Measurements from ENCODE around the gene BRIP1.
"Not testable (repeated sequence)": the region's sequence is repeated elsewhere in the genome, so short reads cannot be mapped to it uniquely, and the experiment has no call there.

The BRIP1 gene

GRCh38 chr17:61684818-61685217 is 178.5 kb downstream of the BRIP1 start:
- CTCF ChIA-PET: no interaction called here
- TF ChIP-seq CTCF (IDR thresholded peaks at IDR 0.05; ENCODE audit: control extremely low read depth, extremely low read depth, low read depth, missing control alignments): no peak
- POLR2A ChIA-PET: no interaction called here
- DNase-seq (ENCODE audit: extremely low spot score): no peak

DNA sequence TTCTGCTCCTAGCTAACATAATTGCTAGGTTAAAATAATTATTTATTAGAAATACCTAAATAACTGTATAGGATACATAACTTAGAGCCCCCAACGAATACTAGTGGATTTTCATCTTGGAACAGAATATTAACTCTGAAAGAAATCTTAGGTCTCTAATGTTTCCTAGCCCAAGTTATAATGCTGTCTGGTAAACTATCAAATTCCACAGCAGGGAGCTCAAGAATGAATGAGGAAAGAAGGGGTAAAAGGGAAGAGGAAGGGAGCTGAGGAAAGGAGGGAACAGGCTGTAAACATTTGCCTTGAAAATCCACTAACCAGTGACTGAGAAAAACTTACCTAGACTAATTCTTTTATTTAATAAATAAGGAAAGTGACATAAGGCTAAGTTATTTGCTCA is 179.2 kb downstream of the BRIP1 start:
- no peak for TF ChIP-seq CTCF (IDR thresholded peaks at IDR 0.05; ENCODE audit: control extremely low read depth, extremely low read depth, low read depth, missing control alignments)
- POLR2A ChIA-PET: no interaction called here

GRCh38 chr17:61683466-61683865 is 179.9 kb downstream of the BRIP1 start:
- DNase-seq (ENCODE audit: extremely low spot score): no peak
- TF ChIP-seq CTCF (IDR thresholded peaks at IDR 0.05; ENCODE audit: control extremely low read depth, extremely low read depth, low read depth, missing control alignments): no peak
- CTCF ChIA-PET: interaction anchor here (0.6 kb wide), 1 partner anchor 49 kb away, joined by 3 read pairs; no protein-coding TSS in a partner anchor
- POLR2A ChIA-PET: no interaction called here

More for the DNA sequence above, 179.2 kb downstream of the BRIP1 start:
- no peak for DNase-seq (ENCODE audit: extremely low spot score)
- CTCF ChIA-PET: no interaction called here

GRCh38 chr17:61680921-61681320 is 182.4 kb downstream of the BRIP1 start:
- DNase-seq (ENCODE audit: extremely low spot score): no peak
- ChIA-PET POLR2A (no interaction called here), CTCF (no interaction called here)
- TF ChIP-seq CTCF (IDR thresholded peaks at IDR 0.05; ENCODE audit: control extremely low read depth, extremely low read depth, low read depth, missing control alignments): no peak

GRCh38 chr17:61678339-61678738 is 185.0 kb downstream of the BRIP1 start:
- ChIA-PET CTCF (interaction anchor here (1.3 kb wide), 1 partner anchor 23 kb away, joined by 3 read pairs; no protein-coding TSS in a partner anchor), POLR2A (no interaction called here)
- no peak for DNase-seq (ENCODE audit: extremely low spot score)
- no peak for TF ChIP-seq CTCF (IDR thresholded peaks at IDR 0.05; ENCODE audit: control extremely low read depth, extremely low read depth, low read depth, missing control alignments)

GRCh38 chr17:61677150-61677811 is 186.0 kb downstream of the BRIP1 start:
- POLR2A ChIA-PET: not testable (repeated sequence)

DNA sequence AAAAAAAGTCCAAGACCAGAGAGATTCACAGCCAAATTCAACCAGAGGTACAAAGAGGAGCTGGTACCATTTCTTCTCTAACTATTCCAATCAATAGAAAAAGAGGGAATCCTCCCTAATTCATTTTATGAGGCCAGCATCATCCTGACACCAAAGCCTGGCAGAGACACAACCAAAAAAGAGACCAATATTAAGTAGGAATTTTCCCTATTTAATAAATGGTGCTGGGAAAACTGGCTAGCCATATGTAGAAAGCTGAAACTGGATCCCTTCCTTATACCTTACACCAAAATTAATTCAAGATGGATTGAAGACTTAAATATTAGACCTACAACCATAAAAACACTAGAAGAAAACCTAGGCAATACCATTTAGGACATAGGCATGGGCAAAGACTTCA is 186.8 kb downstream of the BRIP1 start:
- POLR2A ChIA-PET; DNase-seq (ENCODE audit: extremely low spot score); CTCF ChIA-PET: not testable (repeated sequence)

More at GRCh38 chr17:61677150-61677811, 186.0 kb downstream of the BRIP1 start:
- CTCF ChIA-PET; DNase-seq (ENCODE audit: extremely low spot score): not testable (repeated sequence)

GRCh38 chr17:61674609-61675008 is 188.7 kb downstream of the BRIP1 start:
- POLR2A ChIA-PET; CTCF ChIA-PET; DNase-seq (ENCODE audit: extremely low spot score): not testable (repeated sequence)

DNA sequence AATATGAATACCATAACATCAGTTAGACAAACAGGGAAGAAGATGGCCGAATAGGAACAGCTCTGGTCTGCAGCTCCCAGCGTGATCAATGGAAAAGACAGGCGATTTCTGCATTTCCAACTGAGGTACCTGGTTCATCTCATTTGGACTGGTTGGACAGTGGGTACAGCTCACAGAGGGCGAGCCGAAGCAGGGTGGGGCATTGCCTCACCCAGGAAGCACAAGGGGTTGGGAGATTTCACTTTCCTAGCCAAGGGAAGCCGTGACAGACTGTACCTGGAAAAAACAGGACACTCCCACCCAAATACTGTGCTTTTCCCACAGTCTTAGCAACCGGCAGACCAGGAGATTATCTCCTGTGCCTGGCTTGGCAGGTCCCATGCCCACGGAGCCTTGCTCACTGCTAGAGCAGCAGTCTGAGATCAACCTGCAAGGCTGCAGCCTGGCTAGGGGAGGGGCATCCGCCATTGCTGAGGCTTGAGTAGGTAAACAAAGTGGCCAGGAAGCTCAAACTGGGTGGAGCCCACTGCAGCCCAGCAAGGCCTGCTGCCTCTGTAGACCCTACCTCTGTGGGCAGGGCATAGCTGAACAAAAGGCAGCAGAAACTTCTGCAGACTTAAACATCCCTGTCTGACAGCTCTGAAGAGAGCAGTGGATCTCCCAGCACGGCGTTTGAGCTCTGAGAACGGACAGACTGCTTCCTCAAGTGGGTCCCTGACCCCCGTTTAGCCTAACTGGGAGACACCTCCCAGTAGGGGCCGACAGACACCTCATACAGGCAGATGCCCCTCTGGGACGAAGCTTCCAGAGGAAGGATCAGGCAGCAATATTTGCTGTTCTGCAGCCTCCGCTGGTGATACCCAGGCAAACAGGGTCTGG is 190.1 kb downstream of the BRIP1 start:
- POLR2A ChIA-PET: not testable (repeated sequence)
- CTCF ChIA-PET: interaction anchor here (0.8 to 1.8 kb wide), 5 partner anchors 10 to 38 kb away, joined by 3 read pairs; no protein-coding TSS in a partner anchor

More for the DNA sequence above, 190.1 kb downstream of the BRIP1 start:
- not testable (repeated sequence) for DNase-seq (ENCODE audit: extremely low spot score)

All from GM10248 (cell line).